ENCODE measurements around the gene ZFC3H1.

Gene ZFC3H1

GRCh38 chr12:71671816-71672215 is 8.2 kb upstream of the ZFC3H1 start:
- peaks cover 0 to 4% of the 10 kb centered on the region in 2 donors for H3K4me1 ChIP-seq (ENCODE audit: control insufficient read depth in 2 of 2, insufficient read depth in 1 of 2, low read depth in 1 of 2, low read length in 2 of 2)
- no peak overlapping the region for H3K4me2 ChIP-seq (ENCODE audit: insufficient read depth, low read length, poor library complexity, severe bottlenecking)
- peaks cover 0 to 9% of the 10 kb centered on the region in 2 donors for H3K36me3 ChIP-seq (replicated peaks in 1 of 2; ENCODE audit: control insufficient read depth in 2 of 2, insufficient read depth in 2 of 2, low read length in 2 of 2)
- no peak overlapping the region for H2BK5ac ChIP-seq (ENCODE audit: low read length)
- no peak overlapping the region for H3K4me3 ChIP-seq (ENCODE audit: low read length in 2 of 2)
- no peak overlapping the region for H4K91ac ChIP-seq (ENCODE audit: low read depth, low read length, poor library complexity)
- H2BK120ac ChIP-seq (ENCODE audit: low read depth, low read length) = no peak overlapping the region
- no peaks in the 10 kb centered on the region for H3K79me1 ChIP-seq (ENCODE audit: low read depth, low read length)
- H2BK12ac ChIP-seq (ENCODE audit: low read length) = no peak overlapping the region
- H2BK15ac ChIP-seq (ENCODE audit: low read length) = no peak overlapping the region
- no peak overlapping the region for H4K8ac ChIP-seq (ENCODE audit: low read depth, low read length)
- H3K4ac ChIP-seq (ENCODE audit: low read length) = no peak overlapping the region
- H3K23ac ChIP-seq (ENCODE audit: low read depth, low read length, poor library complexity) = no peak overlapping the region
- H3K27ac ChIP-seq (replicated peaks; ENCODE audit: low read length) = no peak overlapping the region
- H2AK5ac ChIP-seq (ENCODE audit: low read depth, low read length) = no peak overlapping the region
- no peak overlapping the region for H2AFZ ChIP-seq (ENCODE audit: low read length)
- no peak overlapping the region for H3K18ac ChIP-seq (ENCODE audit: low read length)
- DNase-seq (ENCODE audit: low spot score) = no peak
- WGBS, 2 donors (ENCODE audit: extremely low coverage in 2 of 2, insufficient read length in 2 of 2, insufficient replicate concordance in 1 of 2) = no CpG with 5 or more reads among the region's 1 CpG
- no peak overlapping the region for H3K9ac ChIP-seq (ENCODE audit: low read depth, low read length, poor library complexity)
- H3K9me3 ChIP-seq (replicated peaks in 1 of 2; ENCODE audit: control insufficient read depth in 2 of 2, insufficient read depth in 1 of 2, low read depth in 1 of 2, low read length in 2 of 2) = no peaks in the 10 kb centered on the region
- H3K14ac ChIP-seq (ENCODE audit: low read length) = no peak overlapping the region
- H3K27me3 ChIP-seq (ENCODE audit: control insufficient read depth in 3 of 3, insufficient read depth in 3 of 3, low read depth in 1 of 3, low read length in 3 of 3) = no peaks in the 10 kb centered on the region

- no peak overlapping the region for H2AFZ ChIP-seq (ENCODE audit: low read length)
- H2BK15ac ChIP-seq (ENCODE audit: low read length) = no peak overlapping the region
- no peak overlapping the region for H3K4ac ChIP-seq (ENCODE audit: low read length)
- DNase-seq (ENCODE audit: low spot score) = no peak
- no peaks in the 10 kb centered on the region for H3K27me3 ChIP-seq (ENCODE audit: control insufficient read depth in 3 of 3, insufficient read depth in 3 of 3, low read depth in 1 of 3, low read length in 3 of 3)
- no peaks in the 10 kb centered on the region for H3K79me1 ChIP-seq (ENCODE audit: low read depth, low read length)
- peaks cover 0 to 4% of the 10 kb centered on the region in 2 donors for H3K4me1 ChIP-seq (ENCODE audit: control insufficient read depth in 2 of 2, insufficient read depth in 1 of 2, low read depth in 1 of 2, low read length in 2 of 2)
- H2BK12ac ChIP-seq (ENCODE audit: low read length) = no peak overlapping the region
- no peak overlapping the region for H3K9ac ChIP-seq (ENCODE audit: low read depth, low read length, poor library complexity)
- peaks cover 0 to 12% of the 10 kb centered on the region in 2 donors for H3K36me3 ChIP-seq (replicated peaks in 1 of 2; ENCODE audit: control insufficient read depth in 2 of 2, insufficient read depth in 2 of 2, low read length in 2 of 2)
- no peak overlapping the region for H3K4me2 ChIP-seq (ENCODE audit: insufficient read depth, low read length, poor library complexity, severe bottlenecking)
- no peak overlapping the region for H3K4me3 ChIP-seq (ENCODE audit: low read length in 2 of 2)
- no peak overlapping the region for H3K27ac ChIP-seq (replicated peaks; ENCODE audit: low read length)
- no peak overlapping the region for H3K18ac ChIP-seq (ENCODE audit: low read length)
- H3K23ac ChIP-seq (ENCODE audit: low read depth, low read length, poor library complexity) = no peak overlapping the region
- H4K8ac ChIP-seq (ENCODE audit: low read depth, low read length) = no peak overlapping the region
- H2BK120ac ChIP-seq (ENCODE audit: low read depth, low read length) = no peak overlapping the region
- H2BK5ac ChIP-seq (ENCODE audit: low read length) = no peak overlapping the region
- H2AK5ac ChIP-seq (ENCODE audit: low read depth, low read length) = no peak overlapping the region
- no peak overlapping the region for H3K14ac ChIP-seq (ENCODE audit: low read length)
- H3K9me3 ChIP-seq (replicated peaks in 1 of 2; ENCODE audit: control insufficient read depth in 2 of 2, insufficient read depth in 1 of 2, low read depth in 1 of 2, low read length in 2 of 2) = no peaks in the 10 kb centered on the region
- H4K91ac ChIP-seq (ENCODE audit: low read depth, low read length, poor library complexity) = no peak overlapping the region
Observed at GRCh38 chr12:71671311-71671710, 7.7 kb upstream of the ZFC3H1 start.

- Histone ChIP-seq H3K9ac (ENCODE audit: low read depth, low read length, poor library complexity) (no peak overlapping the region), H2BK15ac (ENCODE audit: low read length) (no peak overlapping the region), H3K4me2 (ENCODE audit: insufficient read depth, low read length, poor library complexity, severe bottlenecking) (no peak overlapping the region), H2AK5ac (ENCODE audit: low read depth, low read length) (no peak overlapping the region), H3K23ac (ENCODE audit: low read depth, low read length, poor library complexity) (no peak overlapping the region), H3K36me3 (replicated peaks in 1 of 2; ENCODE audit: control insufficient read depth in 2 of 2, insufficient read depth in 2 of 2, low read length in 2 of 2) (peaks cover 0 to 22% of the 10 kb centered on the region in 2 donors), H2BK120ac (ENCODE audit: low read depth, low read length) (no peak overlapping the region), H3K9me3 (replicated peaks in 1 of 2; ENCODE audit: control insufficient read depth in 2 of 2, insufficient read depth in 1 of 2, low read depth in 1 of 2, low read length in 2 of 2) (no peaks in the 10 kb centered on the region), H3K4me3 (ENCODE audit: low read length in 2 of 2) (no peak overlapping the region), H4K8ac (ENCODE audit: low read depth, low read length) (no peak overlapping the region), H4K91ac (ENCODE audit: low read depth, low read length, poor library complexity) (no peak overlapping the region), H3K27ac (replicated peaks; ENCODE audit: low read length) (no peak overlapping the region), H3K4me1 (ENCODE audit: control insufficient read depth in 2 of 2, insufficient read depth in 1 of 2, low read depth in 1 of 2, low read length in 2 of 2) (peaks cover 0 to 2% of the 10 kb centered on the region in 2 donors), H2BK12ac (ENCODE audit: low read length) (no peak overlapping the region), H3K79me1 (ENCODE audit: low read depth, low read length) (peaks cover 3% of the 10 kb centered on the region), H3K4ac (ENCODE audit: low read length) (no peak overlapping the region), H3K27me3 (ENCODE audit: control insufficient read depth in 3 of 3, insufficient read depth in 3 of 3, low read depth in 1 of 3, low read length in 3 of 3) (no peaks in the 10 kb centered on the region), H3K18ac (ENCODE audit: low read length) (no peak overlapping the region), H2BK5ac (ENCODE audit: low read length) (no peak overlapping the region), H3K14ac (ENCODE audit: low read length) (no peak overlapping the region), H2AFZ (ENCODE audit: low read length) (no peak overlapping the region)
- whole genome bisulfite sequencing, 2 donors (ENCODE audit: extremely low coverage in 2 of 2, insufficient read length in 2 of 2, insufficient replicate concordance in 1 of 2) = no CpG with 5 or more reads among the region's 5 CpGs
- no peak for DNase-seq (ENCODE audit: low spot score)
Observed at GRCh38 chr12:71666259-71666658, 2.6 kb upstream of the ZFC3H1 start.

- DNase-seq (ENCODE audit: low spot score) = no peak
- no CpG with 5 or more reads among the region's 4 CpGs for WGBS, 2 donors (ENCODE audit: extremely low coverage in 2 of 2, insufficient read length in 2 of 2, insufficient replicate concordance in 1 of 2)
- no peak overlapping the region for H2BK12ac ChIP-seq (ENCODE audit: low read length)
- H3K4me3 ChIP-seq (ENCODE audit: low read length in 2 of 2) = peak overlapping the region in 1 of 2 donors; percentile 88
- no peak overlapping the region for H2AK5ac ChIP-seq (ENCODE audit: low read depth, low read length)
- no peak overlapping the region for H3K4me2 ChIP-seq (ENCODE audit: insufficient read depth, low read length, poor library complexity, severe bottlenecking)
- no peak overlapping the region for H3K9ac ChIP-seq (ENCODE audit: low read depth, low read length, poor library complexity)
- H3K23ac ChIP-seq (ENCODE audit: low read depth, low read length, poor library complexity) = no peak overlapping the region
- H3K9me3 ChIP-seq (replicated peaks in 1 of 2; ENCODE audit: control insufficient read depth in 2 of 2, insufficient read depth in 1 of 2, low read depth in 1 of 2, low read length in 2 of 2) = no peaks in the 10 kb centered on the region
- no peak overlapping the region for H3K27ac ChIP-seq (replicated peaks; ENCODE audit: low read length)
- no peak overlapping the region for H3K4ac ChIP-seq (ENCODE audit: low read length)
- H3K79me1 ChIP-seq (ENCODE audit: low read depth, low read length) = peaks cover 3% of the 10 kb centered on the region
- no peaks in the 10 kb centered on the region for H3K27me3 ChIP-seq (ENCODE audit: control insufficient read depth in 3 of 3, insufficient read depth in 3 of 3, low read depth in 1 of 3, low read length in 3 of 3)
- H4K8ac ChIP-seq (ENCODE audit: low read depth, low read length) = no peak overlapping the region
- no peak overlapping the region for H3K14ac ChIP-seq (ENCODE audit: low read length)
- no peak overlapping the region for H2BK5ac ChIP-seq (ENCODE audit: low read length)
- peaks cover 0 to 29% of the 10 kb centered on the region in 2 donors for H3K36me3 ChIP-seq (replicated peaks in 1 of 2; ENCODE audit: control insufficient read depth in 2 of 2, insufficient read depth in 2 of 2, low read length in 2 of 2)
- H3K18ac ChIP-seq (ENCODE audit: low read length) = no peak overlapping the region
- H2BK15ac ChIP-seq (ENCODE audit: low read length) = no peak overlapping the region
- H2BK120ac ChIP-seq (ENCODE audit: low read depth, low read length) = no peak overlapping the region
- no peak overlapping the region for H4K91ac ChIP-seq (ENCODE audit: low read depth, low read length, poor library complexity)
- H2AFZ ChIP-seq (ENCODE audit: low read length) = peak overlapping the region; percentile 93
- H3K4me1 ChIP-seq (ENCODE audit: control insufficient read depth in 2 of 2, insufficient read depth in 1 of 2, low read depth in 1 of 2, low read length in 2 of 2) = peaks cover 0 to 2% of the 10 kb centered on the region in 2 donors
Observed at GRCh38 chr12:71665090-71665463, 1.4 kb upstream of the ZFC3H1 start.
